ENCODE measurements around the gene DSCAM.

The DSCAM gene

GRCh38 chr21:40402884-40403582 is 443.9 kb downstream of the DSCAM start:
- no peaks in the 10 kb centered on the region for H3K27me3 ChIP-seq (replicated peaks)
- no peak overlapping the region for H3K4me3 ChIP-seq (ENCODE audit: low read depth, low read length)
- in situ Hi-C loops (cut with HindIII; ENCODE audit: low pct_ligation_motif_present, low sequenced_read_pairs): no loop called here
- H3K27ac ChIP-seq: no peak overlapping the region
- TF ChIP-seq, protein P1, sequence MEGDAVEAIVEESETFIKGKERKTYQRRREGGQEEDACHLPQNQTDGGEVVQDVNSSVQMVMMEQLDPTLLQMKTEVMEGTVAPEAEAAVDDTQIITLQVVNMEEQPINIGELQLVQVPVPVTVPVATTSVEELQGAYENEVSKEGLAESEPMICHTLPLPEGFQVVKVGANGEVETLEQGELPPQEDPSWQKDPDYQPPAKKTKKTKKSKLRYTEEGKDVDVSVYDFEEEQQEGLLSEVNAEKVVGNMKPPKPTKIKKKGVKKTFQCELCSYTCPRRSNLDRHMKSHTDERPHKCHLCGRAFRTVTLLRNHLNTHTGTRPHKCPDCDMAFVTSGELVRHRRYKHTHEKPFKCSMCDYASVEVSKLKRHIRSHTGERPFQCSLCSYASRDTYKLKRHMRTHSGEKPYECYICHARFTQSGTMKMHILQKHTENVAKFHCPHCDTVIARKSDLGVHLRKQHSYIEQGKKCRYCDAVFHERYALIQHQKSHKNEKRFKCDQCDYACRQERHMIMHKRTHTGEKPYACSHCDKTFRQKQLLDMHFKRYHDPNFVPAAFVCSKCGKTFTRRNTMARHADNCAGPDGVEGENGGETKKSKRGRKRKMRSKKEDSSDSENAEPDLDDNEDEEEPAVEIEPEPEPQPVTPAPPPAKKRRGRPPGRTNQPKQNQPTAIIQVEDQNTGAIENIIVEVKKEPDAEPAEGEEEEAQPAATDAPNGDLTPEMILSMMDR (IDR thresholded peaks at IDR 0.05; ENCODE audit: low read depth, low read length, missing control alignments): no peak
- no peaks in the 10 kb centered on the region for H3K36me3 ChIP-seq (replicated peaks)
- DNase-seq: no peak

- no peaks in the 10 kb centered on the region for H3K27me3 ChIP-seq (replicated peaks)
- TF ChIP-seq, protein P1 (IDR thresholded peaks at IDR 0.05; ENCODE audit: low read depth, low read length, missing control alignments): no peak
- in situ Hi-C loops (cut with HindIII; ENCODE audit: low pct_ligation_motif_present, low sequenced_read_pairs): no loop called here
- no peak for DNase-seq
- no peak overlapping the region for H3K27ac ChIP-seq
- H3K4me3 ChIP-seq (ENCODE audit: low read depth, low read length): no peak overlapping the region
- H3K36me3 ChIP-seq (replicated peaks): no peaks in the 10 kb centered on the region
Measured at GRCh38 chr21:40395732-40396131, 451.2 kb downstream of the DSCAM start.

GRCh38 chr21:40393066-40393465 is 453.9 kb downstream of the DSCAM start:
- in situ Hi-C loops (cut with HindIII; ENCODE audit: low pct_ligation_motif_present, low sequenced_read_pairs): no loop called here

DNA sequence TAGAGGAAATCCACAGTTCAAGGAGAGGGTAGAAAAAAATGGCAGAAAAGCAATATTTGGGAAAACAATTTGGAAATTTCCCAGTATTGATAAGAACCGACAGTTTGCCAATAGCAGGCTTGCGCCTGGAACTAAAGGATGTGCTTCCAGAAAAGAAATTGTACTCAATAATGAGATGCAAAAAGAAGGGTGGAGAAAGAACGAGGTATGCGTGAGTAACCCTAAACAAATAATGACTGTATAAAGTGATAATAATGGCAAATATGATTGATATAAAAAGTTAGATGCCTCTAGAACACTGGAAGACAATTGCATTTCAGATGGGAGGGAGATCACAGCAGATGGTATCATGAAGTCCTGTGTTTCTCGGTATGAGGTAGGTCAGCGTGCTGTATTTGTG is 458.9 kb downstream of the DSCAM start:
- in situ Hi-C loops (cut with HindIII; ENCODE audit: low pct_ligation_motif_present, low sequenced_read_pairs): no loop called here
- Histone ChIP-seq H3K4me3 (ENCODE audit: low read depth, low read length) (no peak overlapping the region), H3K27me3 (replicated peaks) (no peaks in the 10 kb centered on the region), H3K36me3 (replicated peaks) (no peaks in the 10 kb centered on the region), H3K27ac (no peak overlapping the region)
- TF ChIP-seq, protein P1 (IDR thresholded peaks at IDR 0.05; ENCODE audit: low read depth, low read length, missing control alignments): no peak
- no peak for DNase-seq

More at GRCh38 chr21:40393066-40393465, 453.9 kb downstream of the DSCAM start:
- DNase-seq: no peak
- Histone ChIP-seq H3K4me3 (ENCODE audit: low read depth, low read length) (no peak overlapping the region), H3K36me3 (replicated peaks) (no peaks in the 10 kb centered on the region), H3K27ac (no peak overlapping the region), H3K27me3 (replicated peaks) (no peaks in the 10 kb centered on the region)
- TF ChIP-seq, protein P1 (IDR thresholded peaks at IDR 0.05; ENCODE audit: low read depth, low read length, missing control alignments): no peak

DNA sequence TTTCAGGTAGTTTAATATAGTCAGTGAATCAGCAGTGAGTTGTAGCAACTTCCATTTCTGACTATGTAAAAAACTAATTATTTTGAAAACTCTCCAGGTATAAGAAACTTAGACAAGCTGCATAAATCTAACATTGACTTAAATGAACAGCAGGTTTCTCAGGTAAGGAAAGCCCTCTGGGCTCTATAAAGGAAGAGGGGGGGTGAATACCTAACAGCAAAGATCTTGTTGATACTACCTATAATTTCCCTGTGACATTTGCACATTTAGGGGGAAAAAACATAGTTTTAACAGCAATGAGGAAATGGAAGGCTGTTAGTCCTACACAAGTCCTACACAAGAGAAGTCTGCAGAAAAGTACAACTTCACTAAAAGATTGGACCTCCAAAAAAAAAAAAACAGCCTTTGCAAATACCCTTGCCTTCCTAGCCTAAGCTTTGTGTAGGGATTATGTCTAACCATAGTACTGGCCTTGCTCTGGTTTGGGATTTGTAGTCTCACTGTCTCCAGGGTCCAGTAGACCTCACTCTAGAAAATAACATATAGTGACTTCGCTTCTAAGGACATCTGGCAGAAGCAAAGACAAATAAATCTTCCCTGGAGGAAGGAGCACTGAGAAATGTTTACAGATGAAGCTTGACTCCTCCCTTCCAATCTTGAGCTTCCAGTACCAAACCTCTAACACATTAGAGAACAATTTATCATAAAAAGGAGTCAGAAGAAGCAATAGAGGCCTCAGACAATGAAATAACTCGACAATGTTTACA is 459.8 kb downstream of the DSCAM start:
- in situ Hi-C loops (cut with HindIII; ENCODE audit: low pct_ligation_motif_present, low sequenced_read_pairs): no loop called here
- no peaks in the 10 kb centered on the region for H3K27me3 ChIP-seq (replicated peaks)
- H3K4me3 ChIP-seq (ENCODE audit: low read depth, low read length): no peak overlapping the region
- TF ChIP-seq, protein P1 (IDR thresholded peaks at IDR 0.05; ENCODE audit: low read depth, low read length, missing control alignments): no peak
- no peaks in the 10 kb centered on the region for H3K36me3 ChIP-seq (replicated peaks)
- no peak for DNase-seq
- no peak overlapping the region for H3K27ac ChIP-seq
